ENCODE data around the gene KRT15. TPM values are rescaled to one million over a fixed set of nuclear protein-coding genes. Genes with fewer than 3 reads are reported as not detected.

Gene KRT15
- total and polyA plus RNA-seq, 7 donors = 0.08 to 0.56 (median 0.18) TPM; not detected in 3

DNA sequence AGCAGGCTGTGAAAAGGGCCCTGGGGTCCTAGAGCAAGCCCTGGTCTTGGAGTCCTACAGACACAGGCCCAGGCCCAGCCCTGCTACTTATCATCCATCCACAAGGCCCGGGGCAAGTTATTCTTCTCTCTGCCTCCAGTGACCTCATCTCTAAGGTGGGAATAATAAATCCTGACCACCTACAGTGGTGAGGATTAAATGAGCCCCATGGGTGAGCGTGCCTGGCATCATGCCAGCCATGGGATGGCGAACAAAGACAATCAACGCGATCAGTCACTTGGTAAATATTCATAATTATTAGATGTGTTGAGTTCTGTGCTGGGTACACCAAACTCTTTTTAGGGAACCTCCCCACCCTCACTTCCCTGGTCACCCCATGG is 5.5 kb downstream of the KRT15 start:
- DNase-seq = no peak
- Histone ChIP-seq H3K36me3 (ENCODE audit: insufficient read depth in 1 of 2, low read depth in 1 of 2) (no peaks in the 10 kb centered on the region), H3K27ac (no peak overlapping the region), H3K4me1 (no peaks in the 10 kb centered on the region), H3K4me3 (no peak overlapping the region), H3K9me3 (no peaks in the 10 kb centered on the region), H3K27me3 (ENCODE audit: insufficient read depth in 3 of 3, low read length in 2 of 3) (peaks cover 0 to 4% (median 0%) of the 10 kb centered on the region in 3 donors)
- intact Hi-C loops (cut with DNase I) = no loop called here
- WGBS, 3 donors = 59 to 69% (median 67%) methylated on average over 5 of the region's 5 CpGs
- TF ChIP-seq, protein P1, sequence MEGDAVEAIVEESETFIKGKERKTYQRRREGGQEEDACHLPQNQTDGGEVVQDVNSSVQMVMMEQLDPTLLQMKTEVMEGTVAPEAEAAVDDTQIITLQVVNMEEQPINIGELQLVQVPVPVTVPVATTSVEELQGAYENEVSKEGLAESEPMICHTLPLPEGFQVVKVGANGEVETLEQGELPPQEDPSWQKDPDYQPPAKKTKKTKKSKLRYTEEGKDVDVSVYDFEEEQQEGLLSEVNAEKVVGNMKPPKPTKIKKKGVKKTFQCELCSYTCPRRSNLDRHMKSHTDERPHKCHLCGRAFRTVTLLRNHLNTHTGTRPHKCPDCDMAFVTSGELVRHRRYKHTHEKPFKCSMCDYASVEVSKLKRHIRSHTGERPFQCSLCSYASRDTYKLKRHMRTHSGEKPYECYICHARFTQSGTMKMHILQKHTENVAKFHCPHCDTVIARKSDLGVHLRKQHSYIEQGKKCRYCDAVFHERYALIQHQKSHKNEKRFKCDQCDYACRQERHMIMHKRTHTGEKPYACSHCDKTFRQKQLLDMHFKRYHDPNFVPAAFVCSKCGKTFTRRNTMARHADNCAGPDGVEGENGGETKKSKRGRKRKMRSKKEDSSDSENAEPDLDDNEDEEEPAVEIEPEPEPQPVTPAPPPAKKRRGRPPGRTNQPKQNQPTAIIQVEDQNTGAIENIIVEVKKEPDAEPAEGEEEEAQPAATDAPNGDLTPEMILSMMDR (IDR thresholded peaks at IDR 0.05) = no peak
- ATAC-seq = no peak

DNA sequence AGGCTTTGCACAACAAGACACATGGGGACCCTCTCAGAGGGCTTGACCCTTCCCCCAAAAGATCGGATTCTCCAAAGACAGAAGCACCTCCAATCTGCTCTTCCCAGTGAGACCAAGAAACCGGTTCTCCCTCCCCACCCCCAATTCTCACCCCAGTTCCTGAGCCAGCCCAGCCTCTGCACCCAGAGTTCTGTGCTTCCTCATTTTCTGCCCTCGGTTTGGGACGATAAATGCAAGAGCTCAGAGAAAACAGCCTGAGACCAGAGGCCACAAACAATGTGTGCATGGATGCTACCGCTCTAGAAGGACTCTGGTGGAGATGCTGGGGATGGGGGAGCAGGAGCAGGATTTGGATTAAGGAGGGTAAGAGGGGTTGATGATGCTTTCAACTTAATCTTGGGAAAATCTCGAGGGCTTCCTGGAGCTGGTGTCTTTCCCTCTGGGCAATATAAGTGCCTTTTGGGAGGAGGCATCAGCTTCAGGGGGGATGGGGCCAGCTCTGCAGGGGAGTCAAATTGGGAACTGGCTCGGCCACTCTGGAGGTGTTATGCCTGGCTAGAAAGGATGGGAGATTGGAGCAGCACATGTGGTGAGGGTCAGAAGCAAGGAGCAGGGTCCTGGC is 6.0 kb downstream of the KRT15 start:
- H3K4me3 ChIP-seq = no peak overlapping the region
- H3K27me3 ChIP-seq (ENCODE audit: insufficient read depth in 3 of 3, low read length in 2 of 3) = peaks cover 0 to 1% (median 0%) of the 10 kb centered on the region in 3 donors
- H3K4me1 ChIP-seq = no peaks in the 10 kb centered on the region
- H3K36me3 ChIP-seq (ENCODE audit: insufficient read depth in 1 of 2, low read depth in 1 of 2) = no peaks in the 10 kb centered on the region
- TF ChIP-seq, protein P1 (IDR thresholded peaks at IDR 0.05) = no peak
- intact Hi-C loops (cut with DNase I) = no loop called here
- no peak for ATAC-seq
- no peaks in the 10 kb centered on the region for H3K9me3 ChIP-seq
- DNase-seq = no peak
- H3K27ac ChIP-seq = no peak overlapping the region
- WGBS, 3 donors = 59 to 70% (median 61%) methylated on average over 7 of the region's 7 CpGs

DNA sequence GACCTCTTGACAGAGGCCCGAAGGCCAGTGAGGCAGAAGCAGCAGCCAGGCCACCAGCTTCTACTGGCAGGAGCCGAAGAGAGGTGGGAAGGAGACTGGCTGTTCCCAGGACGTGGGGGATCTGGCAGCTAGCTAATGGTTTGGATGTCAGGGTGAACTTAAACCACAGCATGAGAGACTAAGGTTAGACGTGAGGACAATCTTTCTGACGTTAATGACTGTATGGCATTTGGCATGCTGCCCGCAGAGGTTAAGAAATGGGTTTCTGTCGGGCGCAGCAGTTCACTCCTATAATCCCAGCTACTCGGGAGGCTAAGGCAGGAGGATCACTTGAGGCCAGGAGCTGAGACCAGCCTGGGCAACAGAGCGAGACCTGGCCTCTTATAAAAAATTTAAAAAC is 7.0 kb downstream of the KRT15 start:
- H3K27ac ChIP-seq = no peak overlapping the region
- H3K27me3 ChIP-seq (ENCODE audit: insufficient read depth in 3 of 3, low read length in 2 of 3) = peaks cover 0 to 1% (median 0%) of the 10 kb centered on the region in 3 donors
- no peak for DNase-seq

GRCh38 chr17:41511116-41511515 is 7.6 kb downstream of the KRT15 start:
- Histone ChIP-seq H3K27me3 (ENCODE audit: insufficient read depth in 3 of 3, low read length in 2 of 3) (peaks cover 0 to 1% (median 0%) of the 10 kb centered on the region in 3 donors), H3K4me3 (no peak overlapping the region), H3K27ac (no peak overlapping the region), H3K4me1 (no peaks in the 10 kb centered on the region), H3K9me3 (no peaks in the 10 kb centered on the region), H3K36me3 (ENCODE audit: insufficient read depth in 1 of 2, low read depth in 1 of 2) (no peaks in the 10 kb centered on the region)
- TF ChIP-seq, protein P1 (IDR thresholded peaks at IDR 0.05) = no peak
- intact Hi-C loops (cut with DNase I) = no loop called here
- no peak for DNase-seq
- 56 to 76% (median 75%) methylated on average over 4 of the region's 4 CpGs for WGBS, 3 donors
- ATAC-seq = no peak

More for the DNA sequence above, 7.0 kb downstream of the KRT15 start:
- ATAC-seq = no peak
- H3K4me1 ChIP-seq = no peaks in the 10 kb centered on the region
- intact Hi-C loops (cut with DNase I) = no loop called here
- TF ChIP-seq, protein P1 (IDR thresholded peaks at IDR 0.05) = no peak
- H3K4me3 ChIP-seq = no peak overlapping the region
- WGBS, 3 donors = 71 to 82% (median 77%) methylated on average over 10 of the region's 10 CpGs
- H3K9me3 ChIP-seq = no peaks in the 10 kb centered on the region
- H3K36me3 ChIP-seq (ENCODE audit: insufficient read depth in 1 of 2, low read depth in 1 of 2) = no peaks in the 10 kb centered on the region

Measured in psoas muscle (tissue), 8 donors.